PC-3 (cell line): ENCODE data around the gene DYTN. TPM values are rescaled to one million over a fixed set of nuclear protein-coding genes. Genes with fewer than 3 reads are reported as not detected.

Experiments used
- ATAC-seq: fragments of 200-7000 bp; cut with Tn5 transposase; 2 replicates; pipeline ENCODE4 v1.9.1; 2020; ENCODE audit warnings: mild to moderate bottlenecking, moderate library complexity
- BruUV-seq: library from RNA; stranded (reverse); fragments of 400-500 nt; replicated peaks from 2 replicates; lab custom pipeline; 2021; lab: Mats Ljungman, UMichigan
- CTCF ChIA-PET: fragments of 300-600 bp; sonication (Branson Sonifier 250); formaldehyde crosslinking; loops from one replicate; lab custom pipeline; 2022; ENCODE audit warnings: antibody characterized with exemption; lab: Charles Lee
- POLR2A ChIA-PET: fragments of 300-600 bp; sonication (Branson Sonifier 250); formaldehyde crosslinking; loops from one replicate; lab custom pipeline; 2022; ENCODE audit warnings: antibody characterized with exemption; ENCODE audit not compliant: unreplicated experiment; lab: Charles Lee
- DNase-seq: peaks from one replicate; pipeline ENCODE4 v3.0.0-alpha.2; 2015
- H2AFZ ChIP-seq: fragments of 300-600 bp; sonication (generic); 2 replicates; pipeline ENCODE4 v1.6.0; 2016; ENCODE audit warnings: antibody characterized with exemption, low read length
- H3F3A ChIP-seq: fragments of 300-600 bp; sonication (generic); one replicate; pipeline ENCODE4 v1.6.0; 2017; ENCODE audit warnings: antibody characterized with exemption, low read length, control low read depth, mild to moderate bottlenecking; ENCODE audit not compliant: unreplicated experiment
- H3K27ac ChIP-seq: fragments of 300-600 bp; sonication (generic); 2 replicates; pipeline ENCODE4 v1.5.1; 2016; ENCODE audit warnings: mild to moderate bottlenecking, low read length
- H3K27me3 ChIP-seq: fragments of 300-600 bp; sonication (generic); 2 replicates; pipeline ENCODE4 v1.6.1; 2016; ENCODE audit warnings: low read length, mixed read lengths
- H3K36me3 ChIP-seq: fragments of 300-600 bp; sonication (generic); 2 replicates; pipeline ENCODE4 v1.6.1; 2016; ENCODE audit warnings: low read depth, mixed run types, low read length, mixed read lengths
- H3K4me1 ChIP-seq: fragments of 300-600 bp; sonication (generic); 2 replicates; pipeline ENCODE4 v1.5.1; 2016; ENCODE audit warnings: low read length; ENCODE audit not compliant: insufficient read depth
- H3K4me2 ChIP-seq: fragments of 300-600 bp; sonication (generic); 2 replicates; pipeline ENCODE4 v1.6.0; 2016; ENCODE audit warnings: low read length
- H3K4me3 ChIP-seq: fragments of 300-600 bp; sonication (generic); 2 replicates; pipeline ENCODE4 v1.5.1; 2016; ENCODE audit warnings: mild to moderate bottlenecking, low read length, mixed read lengths
- H3K79me2 ChIP-seq: fragments of 300-600 bp; sonication (generic); 2 replicates; pipeline ENCODE4 v1.6.1; 2017; ENCODE audit warnings: low read length, mixed read lengths
- H3K9ac ChIP-seq: fragments of 300-600 bp; sonication (generic); 2 replicates; pipeline ENCODE4 v1.6.0; 2016; ENCODE audit warnings: mild to moderate bottlenecking, low read length
- H3K9me2 ChIP-seq: fragments of 300-600 bp; sonication (generic); replicated peaks from 2 replicates; pipeline ENCODE4 v1.6.1; 2016; ENCODE audit warnings: mixed run types, low read length, mixed read lengths
- H3K9me3 ChIP-seq: fragments of 300-600 bp; sonication (generic); 2 replicates; pipeline ENCODE4 v1.6.1; 2016; ENCODE audit warnings: low read length, mixed read lengths
- H4K20me1 ChIP-seq: fragments of 300-600 bp; sonication (generic); 2 replicates; pipeline ENCODE4 v1.6.1; 2016; ENCODE audit warnings: low read length, mixed read lengths
- EZH2 ChIP-seq: fragments of 300-600 bp; sonication (generic); IDR thresholded peaks from one replicate; pipeline ENCODE4 v1.6.1; 2017; ENCODE audit warnings: antibody characterized with exemption, mild to moderate bottlenecking, low read length; ENCODE audit not compliant: unreplicated experiment
- EZH2phosphoT487 ChIP-seq: fragments of 300-600 bp; sonication (generic); IDR thresholded peaks from 2 replicates; pipeline ENCODE4 v1.6.1; 2018; ENCODE audit warnings: mild to moderate bottlenecking, antibody characterized with exemption, low read length, borderline replicate concordance
- intact Hi-C: fragments of 100-400 bp; cut with micrococcal nuclease; formaldehyde crosslinking; loops from 2 replicates; pipeline ENCODE4 v1.9.0; 2023
- total RNA-seq: library from RNA; depleted of rRNA; stranded (reverse); fragments of >200 nt; gene quantifications from 2 replicates; pipeline ENCODE4 v1.2.3, GENCODE V29; 2014
- TF ChIP-seq, protein P1 (sequence below): fragments of 300-600 bp; sonication (generic); conservative IDR thresholded peaks from 2 replicates; pipeline ENCODE4 v1.5.1; 2017; ENCODE audit warnings: antibody characterized with exemption, low read depth, mild to moderate bottlenecking, low read length

DYTN gene
- total RNA-seq, 1 experiment from 2014 or later = not detected

DNA sequence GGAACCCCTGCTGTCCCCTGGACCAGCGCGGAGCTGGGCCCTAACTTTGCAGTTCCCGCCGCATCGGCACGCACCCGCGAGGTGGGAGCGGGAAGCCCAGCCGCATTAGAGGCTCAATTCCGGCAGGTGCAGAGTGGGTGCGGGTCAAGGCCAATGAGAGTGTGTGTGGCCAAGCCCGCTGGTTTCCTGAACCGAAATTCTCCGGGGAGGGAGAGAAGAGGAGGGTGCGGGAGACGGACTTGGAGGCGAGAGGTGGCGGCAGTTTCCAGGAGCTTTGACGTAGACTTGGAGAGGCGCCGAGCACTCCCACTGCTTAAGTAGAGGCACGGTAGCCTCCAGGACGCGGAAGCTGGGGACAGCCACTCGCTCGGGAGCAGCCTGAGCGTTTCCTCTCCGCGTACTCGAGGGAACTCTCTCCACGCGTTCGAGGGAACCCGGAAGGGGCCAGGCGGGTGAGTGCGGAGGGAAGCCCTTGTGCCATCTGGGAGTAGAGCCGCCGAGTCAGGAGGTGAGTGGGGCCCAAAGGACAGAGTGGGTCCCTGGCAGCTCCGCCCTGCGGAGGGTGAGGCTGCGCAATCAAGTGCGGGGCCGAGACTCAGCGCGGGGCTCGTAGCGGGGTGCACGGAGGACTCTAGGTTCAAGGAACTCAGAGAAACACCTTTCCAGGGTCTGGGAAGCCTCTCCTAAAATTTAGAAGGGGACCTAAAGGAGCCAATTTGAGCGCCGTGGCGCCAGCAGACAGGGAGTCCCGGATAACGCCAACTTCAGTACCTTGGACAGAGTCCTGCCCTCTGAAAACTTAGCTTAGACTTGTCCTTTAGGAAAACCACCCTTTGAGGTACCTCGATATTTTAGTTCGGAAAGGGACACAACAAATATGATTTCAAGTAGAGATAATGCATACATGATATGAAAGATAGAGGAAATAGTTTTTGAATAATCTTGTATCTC is 75.8 kb downstream of the DYTN start, which contains the start of gene FAM237A:
TSS of gene FAM237A (plus strand) at position 413 of the 951 bp plus-strand sequence. CDS start 1,750 bp downstream, outside the sequence.
- POLR2A ChIA-PET = no interaction called here
- Histone ChIP-seq H4K20me1 (no peaks in the 10 kb centered on the region), H3K9me3 (no peaks in the 10 kb centered on the region), H3K27me3 (peaks cover 15% of the 10 kb centered on the region; the same call in 1 of the 2 replicates), H3F3A (no peaks in the 10 kb centered on the region), H3K4me3 (no peak within 1 kb of the TSS), H3K9ac (no peak within 1 kb of the TSS), H3K79me2 (no peaks in the 10 kb centered on the region), H3K4me2 (no peak within 1 kb of the TSS), H3K27ac (no peak within 1 kb of the TSS), H3K36me3 (no peaks in the 10 kb centered on the region), H3K4me1 (no peaks in the 10 kb centered on the region), H2AFZ (no peak within 1 kb of the TSS), H3K9me2 (no peaks in the 10 kb centered on the region)
- intact Hi-C loops = no loop called here
- BruUV-seq = no TSS peak
- DNase-seq = peak; percentile 58
- CTCF ChIA-PET = no interaction called here
- ATAC-seq = peak; percentile 46; the same call in 1 of the 2 replicates
- TF ChIP-seq, protein P1, sequence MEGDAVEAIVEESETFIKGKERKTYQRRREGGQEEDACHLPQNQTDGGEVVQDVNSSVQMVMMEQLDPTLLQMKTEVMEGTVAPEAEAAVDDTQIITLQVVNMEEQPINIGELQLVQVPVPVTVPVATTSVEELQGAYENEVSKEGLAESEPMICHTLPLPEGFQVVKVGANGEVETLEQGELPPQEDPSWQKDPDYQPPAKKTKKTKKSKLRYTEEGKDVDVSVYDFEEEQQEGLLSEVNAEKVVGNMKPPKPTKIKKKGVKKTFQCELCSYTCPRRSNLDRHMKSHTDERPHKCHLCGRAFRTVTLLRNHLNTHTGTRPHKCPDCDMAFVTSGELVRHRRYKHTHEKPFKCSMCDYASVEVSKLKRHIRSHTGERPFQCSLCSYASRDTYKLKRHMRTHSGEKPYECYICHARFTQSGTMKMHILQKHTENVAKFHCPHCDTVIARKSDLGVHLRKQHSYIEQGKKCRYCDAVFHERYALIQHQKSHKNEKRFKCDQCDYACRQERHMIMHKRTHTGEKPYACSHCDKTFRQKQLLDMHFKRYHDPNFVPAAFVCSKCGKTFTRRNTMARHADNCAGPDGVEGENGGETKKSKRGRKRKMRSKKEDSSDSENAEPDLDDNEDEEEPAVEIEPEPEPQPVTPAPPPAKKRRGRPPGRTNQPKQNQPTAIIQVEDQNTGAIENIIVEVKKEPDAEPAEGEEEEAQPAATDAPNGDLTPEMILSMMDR = no peak
- TF ChIP-seq EZH2phosphoT487 = no peak
- no peak for TF ChIP-seq EZH2

DNA sequence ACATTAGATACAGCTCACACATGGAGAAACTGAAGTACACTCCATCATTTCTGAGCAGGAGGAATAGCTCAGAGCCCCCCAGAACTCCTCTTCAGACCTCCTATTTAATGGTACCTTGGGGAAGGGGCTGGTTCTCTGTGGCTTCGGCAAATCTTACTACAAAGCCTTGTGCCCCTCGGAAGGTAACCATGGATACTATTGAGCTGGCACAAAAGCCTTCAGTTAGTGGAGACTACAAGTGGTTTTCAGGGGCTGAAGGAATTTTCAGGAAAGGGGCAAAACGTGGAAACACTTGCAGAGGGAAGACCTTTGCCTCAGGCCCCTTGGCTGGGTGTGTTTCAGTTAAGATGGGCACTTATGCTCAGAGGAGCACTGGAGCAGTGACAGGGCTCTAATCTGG is 77.0 kb downstream of the DYTN start:
- Histone ChIP-seq H3K79me2 (no peaks in the 10 kb centered on the region), H3F3A (no peaks in the 10 kb centered on the region), H3K9ac (no peak overlapping the region), H2AFZ (no peak overlapping the region), H3K9me2 (no peaks in the 10 kb centered on the region), H4K20me1 (no peaks in the 10 kb centered on the region), H3K9me3 (no peaks in the 10 kb centered on the region), H3K36me3 (no peaks in the 10 kb centered on the region), H3K4me2 (no peak overlapping the region), H3K27me3 (peaks cover 5% of the 10 kb centered on the region; the same call in 1 of the 2 replicates), H3K27ac (no peak overlapping the region), H3K4me1 (no peaks in the 10 kb centered on the region), H3K4me3 (no peak overlapping the region)
- intact Hi-C loops = no loop called here
- ATAC-seq (no peak), DNase-seq (no peak)
- BruUV-seq = no TSS peak
- TF ChIP-seq EZH2 (no peak), EZH2phosphoT487 (no peak)
- TF ChIP-seq, protein P1 = no peak
- CTCF ChIA-PET = no interaction called here
- POLR2A ChIA-PET = no interaction called here

DNA sequence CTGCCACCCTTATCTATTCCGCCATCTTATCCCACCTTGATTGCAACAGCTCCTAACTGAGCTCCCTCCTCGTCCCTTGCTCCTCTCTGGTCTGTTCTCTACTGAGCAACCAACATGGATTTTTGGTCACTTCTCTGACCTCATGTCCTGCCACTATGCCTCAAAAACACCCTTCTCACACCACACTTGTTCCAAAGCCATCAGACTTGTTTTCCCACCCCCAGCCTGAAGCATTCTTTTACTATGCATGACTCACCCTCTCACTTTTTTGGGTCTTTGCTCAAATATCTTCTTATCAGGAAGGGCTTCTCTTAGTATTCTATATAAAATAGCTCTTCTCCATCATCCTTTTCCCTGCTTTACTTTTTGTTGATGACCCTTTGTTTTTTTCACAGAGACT is 78.6 kb downstream of the DYTN start:
- ATAC-seq = no peak
- Histone ChIP-seq H3K9me2 (no peaks in the 10 kb centered on the region), H3F3A (no peaks in the 10 kb centered on the region), H3K27me3 (peaks cover 5% of the 10 kb centered on the region; the same call in 1 of the 2 replicates), H3K9ac (no peak overlapping the region), H3K27ac (no peak overlapping the region), H3K4me1 (no peaks in the 10 kb centered on the region), H3K36me3 (no peaks in the 10 kb centered on the region), H3K4me2 (no peak overlapping the region), H3K79me2 (no peaks in the 10 kb centered on the region), H3K9me3 (no peaks in the 10 kb centered on the region), H3K4me3 (no peak overlapping the region), H4K20me1 (no peaks in the 10 kb centered on the region), H2AFZ (no peak overlapping the region)
- CTCF ChIA-PET = no interaction called here
- POLR2A ChIA-PET = no interaction called here
- DNase-seq = peak; percentile 64
- intact Hi-C loops = no loop called here
- BruUV-seq = no TSS peak
- TF ChIP-seq, protein P1 = no peak
- no peak for TF ChIP-seq EZH2
- TF ChIP-seq EZH2phosphoT487 = no peak
